Activated effector memory CD4-positive, alpha-beta T cell treated with Interleukin-2 at 50 U/mL for 16 hours (primary cell): Measurements from ENCODE around the gene PPARD.
"Not testable (repeated sequence)": the region's sequence is repeated elsewhere in the genome, so short reads cannot be mapped to it uniquely, and the experiment has no call there.

Experiments used
- DNase-seq: peaks from one replicate; pipeline ENCODE4 v3.0.0-alpha.2; 2020

PPARD gene

DNA sequence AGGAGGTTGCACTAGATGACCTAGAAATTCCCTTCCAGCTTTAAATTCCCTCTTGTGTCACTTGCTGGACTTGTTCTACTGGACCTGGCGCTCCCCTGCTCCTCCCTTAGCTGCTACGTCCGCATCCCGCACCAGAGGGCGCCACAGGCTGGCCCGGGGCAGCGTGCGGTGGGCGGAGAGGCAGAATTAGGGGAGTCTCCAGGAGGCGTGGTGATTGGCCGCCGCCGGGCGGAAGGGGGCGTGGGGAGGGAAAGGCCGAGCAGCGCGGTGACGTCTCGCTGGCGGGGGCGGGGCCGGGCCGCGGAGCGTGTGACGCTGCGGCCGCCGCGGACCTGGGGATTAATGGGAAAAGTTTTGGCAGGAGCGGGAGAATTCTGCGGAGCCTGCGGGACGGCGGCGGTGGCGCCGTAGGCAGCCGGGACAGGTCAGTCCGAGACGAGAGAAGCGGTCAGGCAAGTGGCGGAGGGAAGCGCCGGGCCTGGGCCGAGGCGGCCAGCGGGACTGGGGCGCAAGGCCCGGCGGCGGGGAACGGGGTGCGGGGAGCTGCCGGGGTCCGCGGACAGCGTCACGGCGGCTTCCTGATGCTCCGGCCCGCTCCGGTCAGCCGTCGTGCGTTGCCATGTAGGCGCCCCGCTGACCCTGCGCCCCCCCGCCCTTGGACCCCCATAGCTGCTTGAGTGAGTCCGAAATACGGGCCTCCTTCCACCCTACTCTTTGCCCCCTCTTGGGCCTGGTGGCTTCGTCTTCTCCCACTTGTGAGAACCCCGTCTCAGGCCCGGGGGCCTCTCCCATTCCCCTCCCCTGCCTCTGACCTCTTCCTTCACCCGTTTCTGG is at the start of gene PPARD:
TSS of gene PPARD (plus strand) at position 301 of the 834 bp plus-strand sequence. CDS start 68,530 bp downstream, outside the sequence.
- DNase-seq = peak; percentile 96

DNA sequence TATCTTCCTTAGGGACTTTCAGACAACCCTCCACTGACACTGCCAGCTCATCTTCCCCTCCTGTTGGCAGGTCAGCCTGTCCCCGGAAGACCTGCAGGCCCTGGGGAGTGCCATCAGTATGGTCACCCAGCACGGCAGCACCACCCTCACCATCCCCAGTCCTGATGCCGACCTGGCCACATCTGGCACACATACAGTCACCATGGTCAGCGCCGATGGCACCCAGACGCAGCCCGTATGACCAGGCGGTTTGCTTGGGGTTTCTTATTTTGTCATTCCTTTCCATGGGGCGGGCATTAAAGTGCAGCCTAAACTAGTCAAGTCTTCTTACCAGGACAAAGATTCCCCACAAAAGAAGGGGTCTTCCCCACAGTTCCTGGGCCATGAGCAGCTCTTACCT is 48.7 kb upstream of the PPARD start:
- DNase-seq = no peak

DNA sequence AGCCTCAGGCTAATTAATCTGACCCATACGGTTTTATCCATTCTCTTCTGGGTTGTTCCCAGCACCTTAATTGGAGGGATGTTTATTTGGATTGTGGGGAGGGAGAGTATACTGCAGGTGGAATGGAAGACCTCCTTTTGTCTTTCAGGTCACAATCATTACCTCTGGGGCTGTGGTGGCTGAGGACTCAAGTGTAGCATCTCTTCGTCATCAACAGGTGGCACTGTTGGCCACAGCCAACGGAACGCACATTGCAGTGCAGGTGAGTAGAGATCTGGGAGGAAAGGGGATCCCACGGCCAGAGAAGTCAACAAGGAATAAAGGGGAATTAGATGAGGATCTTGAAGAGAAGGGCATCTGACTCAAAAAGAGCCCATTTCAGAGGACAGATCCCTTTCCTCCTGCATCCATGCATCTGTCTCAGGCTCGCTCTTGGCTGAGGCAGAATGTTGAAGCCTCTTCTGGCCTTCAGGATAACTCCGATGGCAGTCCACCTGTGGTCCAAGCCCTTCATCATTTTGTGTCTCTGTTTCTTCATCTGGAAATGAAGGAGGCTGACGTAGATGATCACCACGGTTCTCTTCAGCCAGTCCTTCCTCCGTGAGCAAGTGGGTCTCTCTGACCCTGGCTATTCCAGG is 47.9 kb upstream of the PPARD start:
- DNase-seq = peak; percentile 38

DNA sequence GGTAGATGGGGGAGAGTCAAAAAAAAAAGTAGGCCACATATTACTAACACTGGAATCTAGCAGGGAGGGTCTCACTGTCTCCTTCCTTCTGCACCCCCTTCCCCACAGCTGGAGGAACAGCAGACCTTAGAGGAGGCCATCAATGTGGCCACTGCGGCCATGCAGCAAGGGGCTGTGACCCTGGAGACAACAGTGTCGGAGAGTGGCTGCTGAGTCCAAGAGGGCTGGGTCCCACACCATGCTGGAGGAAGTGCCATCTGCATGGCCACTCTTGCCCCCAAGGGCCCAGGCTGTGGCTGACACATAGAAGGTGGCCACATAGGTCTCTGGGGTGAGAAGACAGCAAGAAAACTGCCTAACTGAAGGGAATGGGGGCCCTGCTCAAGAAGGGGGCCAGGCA is 47.3 kb upstream of the PPARD start:
- DNase-seq = no peak

DNA sequence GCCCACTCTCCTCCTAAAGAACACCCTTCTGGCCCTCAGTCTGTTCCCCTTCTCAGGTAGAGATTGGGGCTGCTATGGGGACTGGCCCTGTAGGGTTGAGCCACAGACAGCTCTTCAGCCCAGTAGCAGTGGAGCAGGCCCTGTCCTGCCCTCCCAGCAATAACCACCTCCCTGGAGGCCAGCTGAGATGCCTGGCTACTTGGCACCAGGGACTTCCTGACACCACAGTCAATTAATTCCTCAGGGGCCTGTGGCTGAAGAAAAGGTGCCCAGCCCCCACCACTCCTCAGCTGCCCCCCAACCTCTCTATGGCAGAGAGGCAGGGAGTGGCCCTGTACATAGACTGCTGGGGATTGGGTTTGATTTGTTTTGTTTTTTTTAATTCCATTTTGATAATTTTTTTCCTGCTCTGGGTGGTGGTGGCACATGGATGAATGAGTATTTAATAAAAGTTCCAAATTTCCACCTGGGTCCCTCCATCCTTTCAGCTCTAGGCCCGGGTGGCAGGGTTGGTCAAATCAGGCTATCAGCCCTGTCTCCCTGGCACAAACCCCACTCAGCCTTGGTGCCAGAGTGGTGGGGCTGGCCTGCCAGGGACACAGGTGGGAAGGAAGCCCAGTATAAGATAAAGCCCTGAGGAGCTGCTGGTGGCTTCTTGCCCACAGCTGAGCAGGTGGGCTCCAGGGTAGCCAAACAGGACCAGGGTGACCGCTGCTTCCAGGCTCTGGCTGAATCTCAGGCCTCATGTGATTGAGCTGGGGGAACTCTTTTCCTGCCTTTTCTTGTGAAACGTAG is 46.6 kb upstream of the PPARD start:
- no peak for DNase-seq

DNA sequence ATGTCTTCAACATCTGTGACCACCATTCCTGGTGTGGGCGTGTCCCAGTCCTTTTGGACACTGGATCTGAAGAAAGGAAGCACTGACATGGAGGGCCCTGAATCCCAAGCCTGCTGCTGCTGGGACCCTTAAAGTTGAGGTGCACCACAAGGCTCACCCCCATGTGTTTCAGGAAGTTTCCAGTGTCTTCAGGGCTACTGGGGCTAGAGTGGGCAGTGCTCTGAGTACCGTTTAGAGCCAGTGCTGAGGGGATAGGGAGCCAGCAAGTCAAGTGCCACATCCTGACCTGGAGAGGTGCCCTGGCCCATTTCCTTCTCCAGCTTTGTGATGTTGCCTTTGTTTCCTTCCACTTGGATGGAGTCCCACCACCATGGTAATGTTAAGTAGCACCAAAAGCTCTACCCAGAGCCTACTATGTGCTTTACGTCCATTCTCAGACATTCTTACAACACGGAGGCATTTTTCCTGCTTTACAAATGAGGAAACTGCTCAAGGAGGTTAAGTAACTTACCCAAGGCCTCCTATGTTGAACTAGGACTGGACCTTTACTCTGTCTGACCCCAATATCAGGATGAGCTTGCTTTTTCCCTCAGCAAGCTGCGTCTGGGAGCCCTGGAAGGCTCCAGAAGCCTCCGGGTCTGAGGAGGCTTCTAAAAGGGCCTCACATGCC is 45.3 kb upstream of the PPARD start:
- DNase-seq = no peak

DNA sequence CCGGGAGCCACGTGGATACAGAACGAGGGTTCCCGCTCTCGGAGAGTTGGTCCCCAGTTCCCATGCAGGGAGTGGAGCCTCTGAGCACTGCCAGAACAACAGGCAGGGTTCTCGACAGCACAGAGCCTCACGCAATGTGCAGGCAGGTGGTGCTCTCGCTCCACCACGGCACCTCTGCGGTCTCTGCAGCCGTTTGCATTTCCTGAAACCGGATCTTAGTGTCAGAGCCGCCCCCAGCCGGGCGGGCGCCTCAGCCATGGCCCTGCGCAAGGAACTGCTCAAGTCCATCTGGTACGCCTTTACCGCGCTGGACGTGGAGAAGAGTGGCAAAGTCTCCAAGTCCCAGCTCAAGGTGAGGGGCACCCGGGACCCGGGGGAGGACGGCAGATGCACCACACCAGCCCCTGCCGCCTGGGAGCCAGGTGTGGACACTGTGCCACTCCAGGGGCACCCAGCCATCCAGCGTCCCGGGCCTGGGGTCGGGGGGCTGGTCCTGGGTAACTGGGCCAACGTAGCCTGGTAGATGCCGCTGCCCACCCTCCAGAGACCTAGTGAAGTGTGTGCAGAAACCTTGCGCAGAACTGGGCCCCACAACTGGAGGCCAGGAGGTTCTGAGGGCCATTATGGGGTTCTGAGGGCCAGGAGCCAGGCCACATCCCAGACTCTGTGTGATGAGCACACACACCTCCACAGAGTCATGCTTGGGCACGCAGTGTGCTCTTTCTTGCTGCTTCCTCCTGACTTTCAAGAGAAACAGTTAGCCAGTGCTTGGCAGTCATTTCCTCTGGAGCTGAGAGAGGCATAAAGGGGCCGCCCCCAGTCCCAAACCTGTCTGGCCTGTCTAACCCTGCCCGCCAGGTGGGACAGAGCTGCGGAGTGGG is 44.5 kb upstream of the PPARD start, which contains the start of gene DEF6:
TSS of gene DEF6 (plus strand) at position 218 of the 881 bp plus-strand sequence. CDS start at position 257, 39 bp downstream.
- peak; percentile 85 for DNase-seq

DNA sequence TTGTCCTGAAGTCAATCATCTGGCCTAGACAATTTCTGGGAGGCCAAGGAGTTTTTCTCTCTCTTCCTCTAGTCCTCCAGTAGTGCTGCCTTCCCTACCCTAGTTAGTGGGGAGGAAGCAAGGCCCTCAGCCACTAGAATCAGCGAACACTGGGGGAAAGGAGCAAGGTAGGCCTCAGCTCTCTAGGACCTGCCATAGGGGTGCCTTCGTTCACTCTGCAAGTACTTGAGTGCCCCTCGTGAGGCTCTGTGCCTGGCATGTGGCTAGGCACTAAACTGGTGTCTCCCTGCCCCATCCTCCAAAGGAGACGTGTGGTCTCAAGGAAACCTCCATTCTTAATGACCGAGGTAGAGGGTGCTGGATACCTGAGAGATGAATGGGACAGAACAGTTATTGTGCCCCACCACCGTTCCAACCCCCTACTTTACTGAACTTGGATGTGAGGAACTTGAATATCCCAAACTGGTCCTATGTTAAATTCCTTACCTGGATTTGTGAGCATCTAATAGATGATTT is 43.7 kb upstream of the PPARD start:
- DNase-seq = no peak

DNA sequence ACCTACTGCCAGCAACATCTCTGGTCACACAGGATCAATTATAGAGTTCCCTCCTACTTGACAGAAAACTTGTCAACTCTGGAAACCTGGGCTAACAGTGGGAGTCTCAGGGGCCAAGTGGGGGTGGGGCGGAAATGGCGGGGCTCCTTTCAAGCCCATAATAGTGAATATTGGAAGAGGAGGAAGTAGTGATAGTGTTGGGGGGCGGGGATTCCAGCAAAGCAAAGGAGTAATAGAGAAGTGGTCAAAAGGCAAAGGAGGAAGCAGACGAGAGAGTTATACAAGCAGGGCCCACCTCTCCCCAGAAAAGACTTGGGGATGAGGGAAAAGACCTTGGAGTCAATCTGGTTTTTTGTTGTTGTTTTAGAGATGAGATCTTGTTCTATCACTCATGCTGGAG is 42.7 kb upstream of the PPARD start:
- no peak for DNase-seq

DNA sequence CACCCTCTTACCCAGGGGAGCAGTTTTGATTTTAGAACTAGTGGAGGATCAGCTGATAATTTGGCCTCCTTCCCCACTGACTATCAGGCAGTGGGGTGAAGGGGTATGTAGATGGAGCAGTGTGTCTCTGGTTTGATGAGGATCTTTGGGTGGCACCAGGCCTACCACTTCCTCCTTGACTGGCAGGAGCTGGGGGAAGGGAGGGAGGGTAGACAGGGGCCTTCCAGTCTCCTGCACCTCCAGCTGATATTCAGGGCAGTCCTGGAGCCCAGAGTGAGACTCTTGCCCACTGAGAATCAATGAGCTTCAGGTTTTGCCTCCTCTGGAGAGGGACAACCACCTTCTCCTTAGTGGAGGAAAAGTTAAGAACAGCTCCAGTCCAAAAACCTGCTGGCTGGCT is 41.5 kb upstream of the PPARD start:
- DNase-seq = peak; percentile 51

DNA sequence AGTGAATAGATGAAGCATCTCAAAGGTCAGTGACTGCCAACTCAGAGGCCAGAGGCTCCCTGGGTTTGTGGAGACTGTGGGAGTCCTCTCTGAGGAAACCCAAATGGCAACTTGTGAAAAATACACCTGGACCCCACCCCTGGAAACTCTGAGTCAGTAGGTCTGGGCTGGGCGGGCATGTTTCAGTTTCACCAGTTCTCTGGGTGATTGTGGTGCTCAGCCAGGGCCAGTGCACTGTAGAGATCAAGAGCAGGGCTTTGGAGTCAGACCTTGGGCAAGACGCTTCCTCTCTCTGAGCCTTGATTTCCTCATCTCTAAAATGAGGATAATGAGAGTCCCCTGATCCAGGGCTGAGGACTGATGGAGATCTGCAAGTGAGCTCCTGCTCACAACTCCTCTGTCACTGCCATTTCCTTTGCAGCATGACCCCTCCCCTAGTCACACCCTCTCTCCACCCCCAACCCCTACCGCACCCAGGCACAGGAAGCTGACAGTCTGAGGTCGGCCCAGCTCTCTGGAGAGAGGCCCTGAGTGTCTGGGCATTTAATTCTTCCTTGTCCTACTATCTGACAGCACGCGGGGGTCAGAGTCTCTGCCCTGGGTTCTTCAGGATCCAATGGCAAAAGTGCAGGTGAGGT is 39.6 kb upstream of the PPARD start:
- peak; percentile 89 for DNase-seq

DNA sequence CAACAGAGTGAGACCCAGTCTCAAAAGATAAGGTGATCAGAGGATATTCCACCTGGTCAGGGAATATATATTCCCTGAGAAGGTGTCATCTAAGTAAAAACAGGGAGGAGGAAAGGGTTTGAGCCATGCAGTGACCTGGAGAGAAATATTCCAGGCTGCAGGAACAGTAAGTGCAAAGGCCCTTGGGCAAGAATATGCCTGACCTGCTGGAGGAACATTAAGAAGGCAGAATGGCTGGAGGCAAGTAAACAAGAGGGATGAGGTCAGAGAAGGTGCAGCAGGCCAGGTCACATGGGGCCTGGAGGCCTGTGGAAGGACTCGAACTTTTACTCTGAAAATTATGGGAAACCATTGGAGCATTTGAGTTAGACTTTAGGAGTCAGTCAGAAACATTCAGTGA is 38.1 kb upstream of the PPARD start:
- DNase-seq = no peak

DNA sequence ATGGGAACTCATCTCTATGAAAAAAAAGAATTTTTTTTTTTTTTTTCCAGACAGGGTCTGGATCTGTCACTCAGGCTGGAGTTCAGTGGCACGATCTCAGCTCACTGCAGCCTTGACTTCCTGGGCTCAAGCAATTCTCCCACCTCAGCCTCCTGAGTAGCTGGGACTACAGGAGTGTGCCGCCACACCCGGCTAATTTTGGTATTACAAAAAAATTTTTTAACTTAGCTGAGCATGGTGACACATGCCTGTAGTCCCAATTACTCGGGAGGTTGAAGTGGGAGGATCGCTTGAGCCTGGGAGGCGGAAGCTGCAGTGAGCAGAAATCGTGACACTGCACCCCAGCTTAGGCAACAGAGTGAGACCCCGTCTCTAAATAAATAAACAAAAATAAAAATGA is 37.2 kb upstream of the PPARD start:
- DNase-seq = no peak

DNA sequence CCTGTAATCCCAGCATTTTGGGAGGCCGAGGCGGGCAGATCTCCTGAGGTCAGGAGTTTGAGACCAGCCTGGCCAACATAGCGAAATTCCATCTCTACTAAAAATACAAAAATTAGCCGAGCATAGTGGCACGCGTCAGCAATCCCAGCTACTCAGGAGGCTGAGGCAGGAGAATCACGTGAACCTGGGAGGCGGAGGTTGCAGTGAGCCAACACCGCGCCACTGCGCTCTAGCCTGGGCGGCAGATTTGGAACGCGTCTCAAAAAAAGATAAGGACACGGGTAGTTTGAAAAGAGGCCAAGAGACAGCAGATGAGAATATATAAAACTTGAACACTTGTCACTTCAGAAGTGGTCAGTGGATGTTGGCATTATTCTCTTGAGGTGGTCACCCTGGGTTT is 35.2 kb upstream of the PPARD start:
- DNase-seq = not testable (repeated sequence)

DNA sequence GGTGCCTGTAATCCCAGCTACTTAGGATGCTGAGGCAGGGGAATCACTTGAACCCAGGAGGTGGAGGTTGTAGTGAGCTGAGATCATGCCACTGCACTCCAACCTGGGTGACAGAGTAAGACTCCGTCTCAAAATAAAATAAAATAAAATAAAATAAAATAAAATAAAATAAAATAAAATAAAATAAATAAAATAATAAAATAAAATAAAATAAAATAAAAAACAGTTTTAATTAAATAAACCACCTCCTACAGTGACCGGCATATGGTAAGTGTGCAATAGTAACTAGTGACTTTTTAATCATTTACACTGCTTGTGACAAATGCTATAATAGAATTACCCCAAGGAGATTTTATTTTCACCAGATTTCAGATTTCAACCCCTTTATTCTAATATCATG is 33.8 kb upstream of the PPARD start:
- DNase-seq = not testable (repeated sequence)

DNA sequence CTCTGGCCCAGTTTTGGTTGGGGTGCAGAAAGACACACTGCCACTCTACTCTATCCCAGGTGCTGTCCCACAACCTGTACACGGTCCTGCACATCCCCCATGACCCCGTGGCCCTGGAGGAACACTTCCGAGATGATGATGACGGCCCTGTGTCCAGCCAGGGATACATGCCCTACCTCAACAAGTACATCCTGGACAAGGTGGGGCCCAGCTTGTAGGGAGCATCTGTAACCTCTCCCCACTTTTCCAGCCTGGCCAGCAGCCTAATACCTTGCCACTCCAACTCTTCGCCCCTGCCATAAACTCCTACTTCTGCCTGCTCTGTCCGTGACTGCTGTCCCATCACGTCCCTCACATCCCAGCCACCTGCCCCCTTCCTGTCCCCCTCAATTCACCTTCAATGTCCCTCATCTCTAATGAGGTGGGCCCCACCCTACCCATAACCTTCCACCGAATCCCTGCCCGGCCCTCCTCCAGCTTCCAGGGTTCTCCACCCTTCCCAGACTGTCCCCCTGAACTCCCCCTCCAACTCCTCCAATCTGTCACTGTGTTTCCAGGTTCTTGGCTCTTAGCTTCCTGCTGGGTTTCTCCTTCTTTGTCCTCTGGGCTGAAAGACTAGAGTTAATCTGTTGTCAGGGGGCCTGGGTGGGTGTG is 32.6 kb upstream of the PPARD start:
- DNase-seq = no peak

DNA sequence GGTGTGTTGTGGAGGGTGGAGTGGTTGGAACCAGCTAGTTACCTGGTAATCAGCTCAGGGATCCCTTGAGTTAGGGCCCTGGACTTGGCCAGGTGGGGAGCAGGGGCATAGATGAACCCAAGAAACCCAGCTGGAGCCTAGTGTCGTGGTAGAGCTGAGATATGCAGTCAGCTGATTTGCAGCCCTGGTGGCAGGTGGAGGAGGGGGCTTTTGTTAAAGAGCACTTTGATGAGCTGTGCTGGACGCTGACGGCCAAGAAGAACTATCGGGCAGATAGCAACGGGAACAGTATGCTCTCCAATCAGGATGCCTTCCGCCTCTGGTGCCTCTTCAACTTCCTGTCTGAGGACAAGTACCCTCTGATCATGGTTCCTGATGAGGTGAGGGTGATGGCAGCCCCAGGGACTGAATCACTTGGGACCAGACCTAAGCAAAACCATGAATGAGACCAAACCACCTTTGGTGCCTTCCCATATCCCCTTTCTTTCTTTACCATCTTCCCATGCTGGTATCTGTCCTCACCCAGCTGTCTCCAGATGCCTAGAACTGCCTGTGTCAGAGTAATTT is 32.0 kb upstream of the PPARD start:
- no peak for DNase-seq

DNA sequence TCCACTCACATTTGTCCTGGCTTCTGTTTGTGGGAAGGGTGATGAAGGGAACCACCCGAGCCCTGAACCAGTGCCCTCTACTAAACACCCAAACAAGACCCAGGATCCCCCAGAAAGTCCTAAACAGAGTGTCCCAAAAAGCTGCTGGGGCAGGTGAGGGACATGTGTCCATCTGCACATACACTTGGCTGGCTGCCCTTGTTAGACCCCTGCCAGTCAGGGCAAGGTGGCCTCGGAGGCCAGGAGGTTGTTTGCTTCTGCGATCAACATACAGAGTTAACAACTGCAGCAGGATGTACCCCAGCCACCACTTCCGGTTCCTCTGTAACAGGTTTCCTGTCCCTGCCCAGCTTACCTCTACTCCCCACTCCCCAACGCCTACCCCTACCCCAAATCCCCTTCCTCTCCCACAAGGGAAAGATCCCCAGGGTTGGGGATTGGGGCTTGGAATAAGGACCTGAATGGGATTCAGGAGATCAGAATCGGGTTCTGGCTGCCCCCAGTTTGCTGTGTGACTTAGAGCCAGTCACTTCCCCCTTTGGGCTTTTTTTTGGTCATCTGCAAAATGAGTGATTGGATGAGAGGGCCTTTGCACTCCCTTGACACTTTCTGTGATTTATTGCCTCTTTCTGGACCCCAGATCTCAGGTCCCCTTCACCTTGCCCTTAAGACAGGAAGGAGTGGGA is 30.8 kb upstream of the PPARD start:
- peak; percentile 67 for DNase-seq

DNA sequence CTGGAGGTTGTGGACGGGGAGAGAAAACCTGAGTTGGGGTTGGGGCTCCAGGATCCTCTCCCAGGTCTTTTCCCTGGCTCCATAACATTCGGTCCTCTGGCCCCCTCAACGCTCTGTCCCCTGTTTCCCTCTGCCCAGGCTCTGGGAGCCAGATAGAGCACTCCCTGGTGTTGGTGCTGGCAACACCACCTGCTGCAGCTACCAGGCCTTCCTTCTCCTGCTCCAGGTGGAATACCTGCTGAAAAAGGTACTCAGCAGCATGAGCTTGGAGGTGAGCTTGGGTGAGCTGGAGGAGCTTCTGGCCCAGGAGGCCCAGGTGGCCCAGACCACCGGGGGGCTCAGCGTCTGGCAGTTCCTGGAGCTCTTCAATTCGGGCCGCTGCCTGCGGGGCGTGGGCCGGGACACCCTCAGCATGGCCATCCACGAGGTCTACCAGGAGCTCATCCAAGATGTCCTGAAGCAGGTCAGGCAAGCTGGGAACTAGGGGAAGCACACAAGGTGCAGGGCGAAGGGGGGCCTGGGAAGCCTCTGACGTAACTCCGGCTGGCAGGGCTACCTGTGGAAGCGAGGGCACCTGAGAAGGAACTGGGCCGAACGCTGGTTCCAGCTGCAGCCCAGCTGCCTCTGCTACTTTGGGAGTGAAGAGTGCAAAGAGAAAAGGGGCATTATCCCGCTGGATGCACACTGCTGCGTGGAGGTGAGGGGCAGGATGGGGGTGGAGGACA is 30.1 kb upstream of the PPARD start:
- DNase-seq = no peak
